ENCODE measurements around the gene PRELID2. TPM values are rescaled to one million over a fixed set of nuclear protein-coding genes. Genes with fewer than 3 reads are reported as not detected.

The PRELID2 gene
- 10 to 100 TPM in 1 of 2 donors, 1 to 10 TPM in 1; 6.7 to 14.3 TPM for total RNA-seq
- 9.4 TPM for polyA plus RNA-seq (2013, experiment 1 of 2)
- 8.9 TPM for polyA plus RNA-seq (2013, experiment 2 of 2)
- long read RNA-seq, experiment 1, partial matches to known transcripts = 2 of 3 reads
- long read RNA-seq, experiment 1, other reads (novel, unspliced or antisense) = 1 of 3 reads
- long read RNA-seq, experiment 2, partial matches to known transcripts = 2 of 27 reads
- long read RNA-seq, experiment 2, other reads (novel, unspliced or antisense) = 22 of 27 reads
- long read RNA-seq, experiment 3, partial matches to known transcripts = 0 of 10 reads
- long read RNA-seq, experiment 3, other reads (novel, unspliced or antisense) = 8 of 10 reads
- long read RNA-seq, experiment 4, partial matches to known transcripts = 0 of 10 reads
- long read RNA-seq, experiment 4, other reads (novel, unspliced or antisense) = 7 of 10 reads

DNA sequence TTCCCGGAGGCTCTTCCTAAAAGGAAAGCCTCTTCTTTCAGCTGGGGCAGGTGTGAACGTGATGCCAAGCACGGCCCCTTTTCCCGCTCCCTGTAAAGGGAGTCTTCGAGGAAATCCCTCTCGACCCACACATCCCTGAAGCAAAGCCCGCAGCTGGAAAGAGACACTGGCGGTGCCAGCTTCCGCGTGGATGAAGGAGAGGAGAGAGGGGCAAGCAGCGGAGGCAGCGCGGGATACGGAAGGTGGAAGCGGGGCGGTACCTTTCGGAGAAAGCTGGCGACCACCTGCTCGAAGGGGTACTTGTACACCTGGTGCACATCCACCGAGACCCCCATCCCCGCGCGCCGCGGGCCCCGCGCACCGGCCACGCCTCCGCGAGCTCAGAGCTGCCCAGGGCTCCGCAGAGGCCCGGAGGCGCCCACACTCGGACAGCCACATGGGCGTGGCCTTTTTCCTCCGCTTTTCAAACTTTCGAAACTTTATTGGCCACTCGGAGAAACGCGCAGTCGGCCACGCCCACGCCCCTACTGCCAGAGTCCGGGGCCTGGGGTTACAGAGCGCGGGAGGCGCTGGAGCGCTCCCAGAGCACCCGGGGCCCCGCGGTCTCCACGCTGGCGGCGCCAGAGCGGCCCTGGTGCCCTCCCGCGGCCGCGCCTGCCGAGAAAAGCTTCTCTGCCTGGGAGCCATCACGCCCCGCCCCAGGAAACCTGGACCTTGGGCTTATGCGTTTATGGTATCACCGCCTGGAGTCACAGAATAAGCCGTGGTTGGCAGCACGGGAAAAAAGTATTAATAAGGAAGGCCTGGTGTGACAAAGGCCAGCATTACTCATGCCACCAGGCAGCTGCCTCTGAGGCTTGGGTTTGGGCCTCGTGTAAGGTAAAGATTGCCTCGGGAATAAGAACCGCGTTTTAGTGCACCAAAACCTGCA is at the start of gene PRELID2:
TSS of gene PRELID2 (minus strand) at position 426 of the 931 bp plus-strand sequence. CDS start at position 335, 91 bp downstream.
- Mint-ChIP-seq H3K27me3 (ENCODE audit: insufficient read depth) (peaks cover 66% of the 10 kb centered on the region), H3K27ac (no peak within 1 kb of the TSS), H3K4me3 (peak within 1 kb of the TSS; percentile 56), H3K9me3 (no peaks in the 10 kb centered on the region), H3K36me3 (ENCODE audit: low read depth) (no peaks in the 10 kb centered on the region), H3K4me1 (peaks cover 13% of the 10 kb centered on the region)
- Histone ChIP-seq H3K27me3 (ENCODE audit: control insufficient read depth, insufficient read depth, low read length, poor library complexity, severe bottlenecking) (peaks cover 39% of the 10 kb centered on the region), H3K27ac (ENCODE audit: low read depth, low read length) (no peak within 1 kb of the TSS), H3K4me3 (ENCODE audit: low read length) (peak within 1 kb of the TSS; percentile 84), H3K9ac (ENCODE audit: extremely low read depth, low read length, poor library complexity, severe bottlenecking) (peak within 1 kb of the TSS; percentile 33), H3K36me3 (ENCODE audit: control insufficient read depth, insufficient read depth, low read length) (no peaks in the 10 kb centered on the region), H3K9me3 (ENCODE audit: control insufficient read depth, low read length) (no peaks in the 10 kb centered on the region), H3K4me1 (ENCODE audit: control insufficient read depth, insufficient read depth, low read length) (no peaks in the 10 kb centered on the region)
- TF ChIP-seq, protein P1, sequence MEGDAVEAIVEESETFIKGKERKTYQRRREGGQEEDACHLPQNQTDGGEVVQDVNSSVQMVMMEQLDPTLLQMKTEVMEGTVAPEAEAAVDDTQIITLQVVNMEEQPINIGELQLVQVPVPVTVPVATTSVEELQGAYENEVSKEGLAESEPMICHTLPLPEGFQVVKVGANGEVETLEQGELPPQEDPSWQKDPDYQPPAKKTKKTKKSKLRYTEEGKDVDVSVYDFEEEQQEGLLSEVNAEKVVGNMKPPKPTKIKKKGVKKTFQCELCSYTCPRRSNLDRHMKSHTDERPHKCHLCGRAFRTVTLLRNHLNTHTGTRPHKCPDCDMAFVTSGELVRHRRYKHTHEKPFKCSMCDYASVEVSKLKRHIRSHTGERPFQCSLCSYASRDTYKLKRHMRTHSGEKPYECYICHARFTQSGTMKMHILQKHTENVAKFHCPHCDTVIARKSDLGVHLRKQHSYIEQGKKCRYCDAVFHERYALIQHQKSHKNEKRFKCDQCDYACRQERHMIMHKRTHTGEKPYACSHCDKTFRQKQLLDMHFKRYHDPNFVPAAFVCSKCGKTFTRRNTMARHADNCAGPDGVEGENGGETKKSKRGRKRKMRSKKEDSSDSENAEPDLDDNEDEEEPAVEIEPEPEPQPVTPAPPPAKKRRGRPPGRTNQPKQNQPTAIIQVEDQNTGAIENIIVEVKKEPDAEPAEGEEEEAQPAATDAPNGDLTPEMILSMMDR (conservative IDR thresholded peaks at IDR 0.05) = peak; percentile 36
- 8 to 11% methylated on average over 29 to 71 of the region's 71 CpGs for WGBS, 2 experiments (ENCODE audit: insufficient coverage in 1 of 2, insufficient read length in 1 of 2)
- DNase-seq = peak; percentile 95

DNA sequence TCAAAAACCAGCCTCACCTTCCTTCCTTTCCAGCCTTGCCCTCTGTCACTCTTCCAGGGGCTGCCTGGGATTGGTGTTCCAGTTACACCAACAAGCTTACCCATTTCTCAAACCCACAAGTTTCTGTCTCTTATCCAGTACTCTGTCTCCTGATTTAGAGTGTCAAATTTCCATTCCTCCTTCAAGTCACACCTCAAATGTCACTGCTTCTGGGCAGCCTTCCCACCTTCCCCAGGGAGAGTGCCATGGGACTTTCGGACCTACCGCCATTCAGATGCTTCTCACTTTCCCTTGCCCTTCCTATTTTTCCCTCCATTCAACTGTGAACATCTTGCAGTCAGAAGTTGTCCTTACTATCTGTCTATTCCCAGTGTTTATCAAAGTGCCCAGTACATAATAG is 39.6 kb upstream of the PRELID2 start:
- WGBS, 2 experiments (ENCODE audit: insufficient coverage in 1 of 2, insufficient read length in 1 of 2) = 92 to 93% methylated on average over 2 of the region's 2 CpGs
- H3K27ac ChIP-seq (ENCODE audit: low read depth, low read length) = no peak overlapping the region
- no peak for DNase-seq
- no peaks in the 10 kb centered on the region for H3K27me3 ChIP-seq (ENCODE audit: control insufficient read depth, insufficient read depth, low read length, poor library complexity, severe bottlenecking)
- Mint-ChIP-seq H3K4me1 (no peaks in the 10 kb centered on the region), H3K27me3 (ENCODE audit: insufficient read depth) (peaks cover 18% of the 10 kb centered on the region), H3K9me3 (no peaks in the 10 kb centered on the region), H3K27ac (no peak overlapping the region), H3K36me3 (ENCODE audit: low read depth) (no peaks in the 10 kb centered on the region), H3K4me3 (no peak overlapping the region)
- TF ChIP-seq, protein P1 (conservative IDR thresholded peaks at IDR 0.05) = no peak
- no peak overlapping the region for H3K4me3 ChIP-seq (ENCODE audit: low read length)
- no peak overlapping the region for H3K9ac ChIP-seq (ENCODE audit: extremely low read depth, low read length, poor library complexity, severe bottlenecking)
- H3K9me3 ChIP-seq (ENCODE audit: control insufficient read depth, low read length) = no peaks in the 10 kb centered on the region
- H3K36me3 ChIP-seq (ENCODE audit: control insufficient read depth, insufficient read depth, low read length) = no peaks in the 10 kb centered on the region
- H3K4me1 ChIP-seq (ENCODE audit: control insufficient read depth, insufficient read depth, low read length) = no peaks in the 10 kb centered on the region

DNA sequence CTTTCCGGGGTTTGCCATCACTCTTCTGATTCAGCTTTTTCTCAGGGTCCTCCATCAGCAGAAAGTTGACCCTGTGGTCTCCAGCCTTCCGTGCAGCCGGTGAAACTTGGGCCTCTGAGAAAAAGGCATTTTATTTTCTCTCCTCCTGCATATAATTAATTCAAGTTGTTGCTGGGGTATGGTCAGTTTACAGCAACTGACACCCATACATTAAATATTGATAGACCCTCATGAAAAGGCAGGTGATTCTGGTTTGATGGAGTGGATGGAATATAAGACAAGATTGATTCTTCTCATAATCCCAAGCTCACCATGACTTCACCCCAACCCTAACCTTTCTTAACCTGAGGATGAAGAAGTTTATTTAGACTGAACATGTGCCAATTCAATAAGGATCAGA is 37.8 kb upstream of the PRELID2 start, which contains the start of gene GRXCR2:
TSS of gene GRXCR2 (minus strand) at position 101 of the 400 bp plus-strand sequence. CDS start at position 55, 46 bp downstream.
- peaks cover 13% of the 10 kb centered on the region for H3K27me3 Mint-ChIP-seq (ENCODE audit: insufficient read depth)
- no peaks in the 10 kb centered on the region for H3K4me1 Mint-ChIP-seq
- no peaks in the 10 kb centered on the region for H3K9me3 Mint-ChIP-seq
- Histone ChIP-seq H3K4me3 (ENCODE audit: low read length) (no peak within 1 kb of the TSS), H3K9ac (ENCODE audit: extremely low read depth, low read length, poor library complexity, severe bottlenecking) (no peak within 1 kb of the TSS), H3K4me1 (ENCODE audit: control insufficient read depth, insufficient read depth, low read length) (no peaks in the 10 kb centered on the region), H3K27ac (ENCODE audit: low read depth, low read length) (no peak within 1 kb of the TSS), H3K27me3 (ENCODE audit: control insufficient read depth, insufficient read depth, low read length, poor library complexity, severe bottlenecking) (no peaks in the 10 kb centered on the region), H3K36me3 (ENCODE audit: control insufficient read depth, insufficient read depth, low read length) (no peaks in the 10 kb centered on the region), H3K9me3 (ENCODE audit: control insufficient read depth, low read length) (no peaks in the 10 kb centered on the region)
- no peaks in the 10 kb centered on the region for H3K36me3 Mint-ChIP-seq (ENCODE audit: low read depth)
- H3K27ac Mint-ChIP-seq = no peak within 1 kb of the TSS
- DNase-seq = no peak
- WGBS, 2 experiments (ENCODE audit: insufficient coverage in 1 of 2, insufficient read length in 1 of 2) = 86 to 94% methylated on average over 1 to 3 of the region's 3 CpGs
- H3K4me3 Mint-ChIP-seq = no peak within 1 kb of the TSS
- TF ChIP-seq, protein P1 (conservative IDR thresholded peaks at IDR 0.05) = no peak

Measured in endodermal cell (in vitro differentiated cells).